GM18502 (cell line): ENCODE measurements around the gene OGFR.

Experiments used
- ATAC-seq: cut with Tn5 transposase; IDR thresholded peaks from one replicate; pipeline ENCODE4 v1.9.1; 2021; ENCODE audit warnings: mild to moderate bottlenecking; ENCODE audit not compliant: unreplicated experiment, poor library complexity

OGFR gene, protein sequence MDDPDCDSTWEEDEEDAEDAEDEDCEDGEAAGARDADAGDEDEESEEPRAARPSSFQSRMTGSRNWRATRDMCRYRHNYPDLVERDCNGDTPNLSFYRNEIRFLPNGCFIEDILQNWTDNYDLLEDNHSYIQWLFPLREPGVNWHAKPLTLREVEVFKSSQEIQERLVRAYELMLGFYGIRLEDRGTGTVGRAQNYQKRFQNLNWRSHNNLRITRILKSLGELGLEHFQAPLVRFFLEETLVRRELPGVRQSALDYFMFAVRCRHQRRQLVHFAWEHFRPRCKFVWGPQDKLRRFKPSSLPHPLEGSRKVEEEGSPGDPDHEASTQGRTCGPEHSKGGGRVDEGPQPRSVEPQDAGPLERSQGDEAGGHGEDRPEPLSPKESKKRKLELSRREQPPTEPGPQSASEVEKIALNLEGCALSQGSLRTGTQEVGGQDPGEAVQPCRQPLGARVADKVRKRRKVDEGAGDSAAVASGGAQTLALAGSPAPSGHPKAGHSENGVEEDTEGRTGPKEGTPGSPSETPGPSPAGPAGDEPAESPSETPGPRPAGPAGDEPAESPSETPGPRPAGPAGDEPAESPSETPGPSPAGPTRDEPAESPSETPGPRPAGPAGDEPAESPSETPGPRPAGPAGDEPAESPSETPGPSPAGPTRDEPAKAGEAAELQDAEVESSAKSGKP

DNA sequence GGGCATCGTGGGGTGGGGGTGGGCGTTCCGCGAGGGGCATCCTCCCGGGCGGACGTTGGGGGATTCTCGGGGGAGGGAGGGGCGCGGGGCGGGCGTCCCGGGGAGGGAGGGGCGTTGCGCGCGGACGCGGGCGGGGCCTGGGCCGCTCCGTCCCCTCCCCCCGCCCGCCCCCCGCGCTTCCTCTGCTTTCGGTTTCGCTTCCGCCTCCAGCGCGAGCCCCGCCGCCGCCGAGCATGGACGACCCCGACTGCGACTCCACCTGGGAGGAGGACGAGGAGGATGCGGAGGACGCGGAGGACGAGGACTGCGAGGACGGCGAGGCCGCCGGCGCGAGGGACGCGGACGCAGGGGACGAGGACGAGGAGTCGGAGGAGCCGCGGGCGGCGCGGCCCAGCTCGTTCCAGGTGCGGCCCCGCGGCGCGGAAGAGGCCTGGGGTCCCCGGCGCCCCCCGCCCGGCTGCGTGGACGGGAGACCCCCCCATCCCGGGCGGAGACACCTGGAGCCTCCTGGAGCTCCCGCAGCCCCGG, at the start of gene OGFR:
Gene OGFR, plus strand, starts transcription at position 209 of the 528 bp plus-strand sequence. Its CDS starts 25 bp downstream, at position 234.
- no peak for ATAC-seq

DNA sequence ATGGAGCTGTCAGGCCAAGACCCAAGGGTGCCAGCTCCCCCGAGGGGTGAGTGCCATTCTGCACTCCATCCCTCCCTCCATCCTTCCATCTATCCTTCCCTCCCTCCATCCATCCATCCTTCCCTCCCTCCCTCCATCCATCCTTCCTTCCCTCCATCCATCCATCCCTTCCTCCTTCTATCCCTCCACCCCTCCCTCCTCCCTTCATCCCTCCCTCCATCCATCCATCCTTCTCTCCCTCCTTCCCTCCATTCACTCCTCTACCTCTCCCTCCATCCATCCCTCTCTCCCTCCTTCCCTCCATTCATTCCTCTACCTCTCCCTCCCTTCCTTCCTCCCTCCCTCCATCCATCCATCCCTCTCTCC, 49.7 kb upstream of the OGFR start:
- no peak for ATAC-seq

DNA sequence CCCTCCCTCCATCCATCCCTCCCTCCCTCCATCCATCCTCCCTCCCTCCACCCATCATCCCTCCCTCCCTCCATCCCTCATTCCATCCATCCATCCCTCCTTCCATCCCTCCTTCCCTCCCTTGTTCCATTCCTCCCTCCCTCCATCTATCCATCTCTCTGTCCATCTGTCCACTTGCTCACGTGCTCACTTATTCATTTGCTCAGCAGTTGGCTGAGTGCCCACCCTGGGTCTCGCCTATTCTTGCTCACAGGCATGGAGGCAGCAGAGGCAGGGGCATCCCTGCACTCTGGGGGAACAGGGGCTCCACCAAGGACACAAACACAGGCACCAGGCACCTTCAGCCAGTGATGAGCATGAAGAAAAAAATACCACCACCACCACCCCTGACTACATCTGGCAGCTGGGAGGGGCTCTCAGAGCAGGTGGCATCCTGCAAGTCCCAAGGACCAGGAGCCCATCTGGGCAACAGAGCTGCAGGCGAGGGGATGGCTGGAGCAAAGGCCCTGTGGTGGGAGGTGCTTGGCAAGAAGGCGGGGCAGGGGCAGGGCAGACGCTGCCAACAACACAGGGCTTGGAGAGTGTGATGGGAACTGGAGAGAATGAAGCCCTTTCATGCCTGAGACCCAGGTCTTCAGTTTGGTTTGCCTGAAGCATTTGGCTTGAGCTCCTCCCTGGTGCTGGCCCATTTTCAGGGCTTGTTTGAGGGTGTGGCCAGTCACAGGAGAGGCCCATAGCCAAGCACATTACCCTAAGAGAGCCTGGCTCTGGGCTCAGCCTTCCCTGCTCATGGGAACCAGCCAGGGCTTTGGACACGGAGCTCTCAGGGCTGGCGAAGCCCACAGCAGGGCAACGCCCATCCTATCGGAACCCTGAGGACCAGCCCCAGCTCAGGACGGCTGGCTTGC, 48.6 kb upstream of the OGFR start:
- no peak for ATAC-seq

DNA sequence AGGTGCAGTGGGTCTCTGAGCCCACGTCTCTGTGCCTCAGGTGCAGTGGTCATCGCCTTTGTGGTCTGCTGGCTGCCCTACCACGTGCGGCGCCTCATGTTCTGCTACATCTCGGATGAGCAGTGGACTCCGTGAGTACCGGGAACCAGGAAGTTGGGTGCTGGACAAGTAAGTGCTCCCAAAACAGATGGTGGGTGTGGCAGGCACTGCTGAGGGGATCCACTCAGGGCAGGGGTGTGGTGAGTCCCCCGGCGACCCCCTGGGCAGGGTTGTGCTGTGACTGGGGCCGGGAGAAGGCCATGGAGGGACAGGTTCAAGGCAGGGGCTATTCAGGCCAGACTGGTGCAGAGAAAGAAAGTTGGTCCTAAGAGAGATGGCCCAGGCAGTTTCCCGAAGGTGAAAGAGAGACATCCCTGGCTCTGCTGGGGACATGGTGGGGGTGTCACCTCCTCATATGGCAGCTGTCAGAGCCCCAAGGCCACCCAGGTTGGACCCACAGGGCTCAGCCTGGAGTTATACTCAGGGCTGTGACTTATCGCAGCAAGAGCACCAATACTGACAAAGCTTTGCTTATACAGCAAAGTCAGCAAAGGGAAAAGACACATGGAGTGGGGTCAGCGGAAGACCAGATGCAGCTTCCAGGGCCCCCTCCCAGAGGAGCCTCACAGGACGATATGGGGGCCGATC, 46.3 kb upstream of the OGFR start:
- ATAC-seq, result no peak

DNA sequence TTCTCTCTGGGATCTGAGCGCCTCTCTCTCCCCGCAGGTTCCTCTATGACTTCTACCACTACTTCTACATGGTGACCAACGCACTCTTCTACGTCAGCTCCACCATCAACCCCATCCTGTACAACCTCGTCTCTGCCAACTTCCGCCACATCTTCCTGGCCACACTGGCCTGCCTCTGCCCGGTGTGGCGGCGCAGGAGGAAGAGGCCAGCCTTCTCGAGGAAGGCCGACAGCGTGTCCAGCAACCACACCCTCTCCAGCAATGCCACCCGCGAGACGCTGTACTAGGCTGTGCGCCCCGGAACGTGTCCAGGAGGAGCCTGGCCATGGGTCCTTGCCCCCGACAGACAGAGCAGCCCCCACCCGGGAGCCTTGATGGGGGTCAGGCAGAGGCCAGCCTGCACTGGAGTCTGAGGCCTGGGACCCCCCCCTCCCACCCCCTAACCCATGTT, 44.6 kb upstream of the OGFR start:
- no peak for ATAC-seq

DNA sequence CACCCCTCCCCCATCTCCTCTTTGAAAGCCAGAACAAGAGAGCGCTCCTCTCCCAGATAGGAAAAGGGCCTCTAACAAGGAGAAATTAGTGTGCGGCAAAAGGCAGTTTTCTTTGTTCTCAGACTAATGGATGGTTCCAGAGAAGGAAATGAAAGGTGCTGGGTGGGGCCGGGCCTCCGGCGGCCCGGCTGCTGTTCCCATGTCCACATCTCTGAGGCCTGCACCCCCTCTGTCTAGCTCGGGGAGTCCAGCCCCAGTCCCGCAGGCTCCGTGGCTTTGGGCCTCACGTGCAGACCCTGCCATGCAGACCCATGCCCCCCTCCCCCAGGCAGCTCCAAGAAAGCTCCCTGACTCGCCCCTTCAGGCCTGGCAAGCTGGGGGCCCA, 44.2 kb upstream of the OGFR start:
- no peak for ATAC-seq

DNA sequence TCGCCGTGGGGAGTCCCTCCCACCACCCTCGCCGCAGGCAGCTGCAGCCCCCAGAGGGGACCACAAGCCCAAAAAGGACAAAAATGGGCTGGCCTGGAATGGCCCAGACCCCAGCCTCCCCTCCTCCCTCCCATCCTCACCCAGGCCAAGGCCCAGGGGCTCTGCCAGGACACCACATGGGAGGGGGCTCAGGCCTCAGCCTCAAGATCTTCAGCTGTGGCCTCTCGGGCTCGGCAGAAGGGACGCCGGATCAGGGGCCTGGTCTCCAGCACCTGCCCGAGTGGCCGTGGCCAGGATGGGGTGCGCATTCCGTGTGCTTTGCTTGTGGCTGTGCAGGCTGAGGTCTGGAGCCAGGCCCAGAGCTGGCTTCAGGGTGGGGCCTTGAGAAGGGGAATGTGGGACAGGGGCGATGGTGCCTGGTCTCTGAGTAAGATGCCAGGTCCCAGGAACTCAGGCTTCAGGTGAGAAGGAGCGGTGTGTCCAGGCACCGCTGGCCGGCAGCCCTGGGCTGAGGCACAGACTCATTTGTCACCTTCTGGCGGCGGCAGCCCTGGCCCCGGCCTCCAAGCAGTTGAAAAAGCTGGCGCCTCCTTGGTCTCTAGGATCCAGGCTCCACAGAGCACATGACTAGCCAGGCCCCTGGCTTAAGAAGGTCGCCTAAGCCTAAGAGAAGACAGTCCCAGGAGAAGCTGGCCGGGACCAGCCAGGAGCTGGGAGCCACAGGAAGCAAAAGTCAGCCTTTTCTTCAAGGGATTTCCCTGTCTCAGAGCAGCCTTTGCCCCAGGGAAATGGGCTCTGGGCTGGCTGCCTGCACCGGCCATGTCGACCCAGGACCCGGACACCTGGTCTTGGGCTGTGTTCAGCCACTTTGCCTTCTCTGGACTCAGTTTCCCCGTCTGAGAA, 43.5 kb upstream of the OGFR start:
- no peak for ATAC-seq

DNA sequence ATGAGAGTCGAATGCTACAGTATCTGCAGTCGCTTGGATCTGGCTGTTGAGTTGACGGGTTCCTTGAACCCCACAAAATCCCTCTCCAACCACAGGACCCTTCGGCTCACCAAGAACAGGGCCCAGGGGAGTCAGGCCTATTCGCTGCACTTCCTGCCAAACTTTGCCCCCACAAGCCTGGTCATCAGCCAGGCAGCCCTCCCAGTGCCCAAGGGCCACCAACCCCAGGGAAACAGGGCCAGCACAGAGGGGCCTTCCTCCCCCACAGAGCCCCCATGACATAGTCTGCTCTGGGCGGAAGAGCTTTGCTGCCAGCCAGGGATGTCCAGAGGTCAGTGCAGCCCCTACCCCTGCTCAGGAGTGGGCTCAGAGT, 42.9 kb upstream of the OGFR start:
- ATAC-seq, result no peak

DNA sequence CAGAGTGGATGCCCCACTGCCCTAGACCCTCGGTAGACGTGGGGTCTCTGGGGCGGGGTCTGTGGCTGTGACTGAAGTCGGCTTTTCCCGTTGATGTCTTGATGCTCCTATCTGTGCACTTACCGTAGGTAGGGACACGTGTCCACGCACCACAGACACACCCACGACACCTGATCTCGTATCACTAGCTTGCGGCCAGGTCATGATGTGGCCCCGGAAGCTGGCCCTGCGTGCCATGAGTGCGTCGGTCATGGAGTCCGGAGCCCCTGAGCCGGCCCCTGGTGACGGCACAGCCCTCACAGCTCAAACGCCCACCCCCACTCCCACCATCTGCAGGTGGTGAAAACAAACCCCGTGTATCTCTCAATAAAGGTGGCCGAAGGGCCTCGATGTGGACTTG, 42.3 kb upstream of the OGFR start:
- ATAC-seq, result no peak

DNA sequence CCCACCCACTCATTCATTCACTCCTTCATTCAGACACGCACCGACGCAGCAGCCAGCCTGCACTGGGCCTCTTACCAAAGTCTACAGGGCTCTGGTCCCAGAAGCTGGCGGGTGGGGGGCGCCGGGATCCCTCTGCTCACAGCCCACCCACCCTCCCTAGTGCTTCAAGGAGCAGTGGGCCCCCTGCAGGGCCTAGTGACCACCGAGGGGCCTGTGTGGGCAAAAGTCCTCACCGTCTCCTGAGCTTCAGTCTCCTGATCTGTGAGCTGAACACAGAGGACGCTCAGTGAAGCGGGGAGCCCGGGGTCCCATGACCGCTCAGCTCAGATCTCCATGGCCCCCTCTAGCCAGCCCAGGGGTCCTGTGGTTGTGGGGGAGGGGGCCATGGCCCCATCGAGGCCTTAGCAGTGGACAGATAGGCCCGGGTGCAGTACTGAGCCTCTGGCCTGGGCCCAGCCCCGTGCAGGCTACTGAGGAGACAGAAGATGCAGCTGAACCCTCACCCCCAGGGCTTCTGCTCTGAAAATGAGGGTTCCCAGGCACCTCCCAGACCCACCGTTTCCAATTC, 41.8 kb upstream of the OGFR start:
- ATAC-seq, result no peak

DNA sequence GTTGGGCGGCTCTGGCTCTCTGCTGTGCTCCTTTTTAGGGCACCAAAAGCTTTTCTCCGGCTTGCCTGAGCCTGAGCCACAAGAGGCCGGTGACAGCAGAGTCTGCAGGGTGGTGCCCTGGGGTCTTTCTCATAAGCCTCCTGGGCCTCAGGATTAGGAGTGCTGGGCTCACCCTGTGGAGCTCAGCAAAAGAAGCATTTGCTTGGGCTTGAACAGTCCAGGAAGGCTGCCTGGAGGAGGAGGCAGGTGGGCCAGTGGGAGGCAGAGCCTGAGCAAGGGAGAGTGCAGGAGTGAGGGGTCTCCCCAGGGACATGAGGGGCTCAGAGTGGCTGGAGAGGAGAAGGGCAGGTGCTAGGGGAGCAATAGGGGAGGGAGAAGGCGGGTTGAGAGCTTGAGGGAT, 41.2 kb upstream of the OGFR start:
- ATAC-seq, result no peak

DNA sequence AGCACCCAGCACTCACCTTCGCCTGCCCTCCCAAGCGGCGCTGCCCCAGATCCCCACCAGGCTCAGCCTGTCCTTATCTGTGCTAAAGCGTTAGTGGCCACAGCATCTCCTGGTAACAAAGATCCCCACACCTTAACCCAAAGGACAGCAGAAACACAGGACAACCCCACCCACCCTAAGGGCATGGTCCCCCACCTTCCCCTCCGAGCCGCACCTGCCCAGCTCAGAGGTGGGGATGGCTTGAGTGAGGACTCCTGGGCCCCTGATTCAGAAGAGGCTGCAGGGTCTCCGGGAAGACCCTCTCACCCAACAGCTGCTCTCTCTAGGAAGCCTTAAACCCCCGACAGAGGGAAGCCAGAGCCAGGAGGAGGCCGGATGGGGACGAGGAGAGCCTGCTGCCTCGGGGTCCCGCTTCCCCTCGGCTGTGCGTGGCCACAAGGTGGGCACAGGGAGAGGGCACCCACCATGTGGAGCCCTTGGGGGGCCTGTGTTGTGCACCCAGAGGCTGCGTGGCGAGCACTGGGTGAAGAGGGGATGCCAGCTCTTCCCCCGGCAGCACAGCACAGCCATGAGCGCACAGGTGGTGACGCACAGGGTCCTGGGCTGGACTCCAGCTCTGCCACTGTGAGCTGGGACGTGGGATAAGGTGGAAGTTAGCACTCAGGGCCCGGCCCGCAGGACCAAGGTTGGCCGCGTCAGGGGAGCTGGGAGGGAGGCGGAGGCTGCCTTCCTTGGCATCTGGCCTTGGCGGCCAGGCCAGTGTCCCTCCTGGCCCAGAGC, 40.3 kb upstream of the OGFR start:
- ATAC-seq, result no peak

DNA sequence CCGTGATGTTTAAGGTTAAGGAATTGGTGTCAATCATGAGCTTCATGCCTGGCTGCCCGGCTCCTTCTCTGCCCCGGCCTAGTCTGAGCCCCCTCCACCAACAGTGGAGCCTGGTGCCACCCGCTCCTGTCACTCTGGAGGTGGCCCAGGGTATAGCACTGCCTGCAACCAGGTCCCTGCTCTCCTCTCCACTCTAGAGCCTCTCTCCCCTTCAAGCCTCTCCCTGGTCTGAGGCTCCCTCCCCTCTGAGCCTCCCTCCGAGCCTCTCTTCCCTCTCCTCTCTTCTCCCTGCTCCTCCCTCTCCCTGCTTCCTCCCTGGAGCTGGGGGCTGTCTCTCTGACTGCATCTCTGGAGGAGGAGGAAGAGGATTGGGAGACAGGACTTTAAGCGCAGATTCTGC, 39.6 kb upstream of the OGFR start:
- no peak for ATAC-seq

DNA sequence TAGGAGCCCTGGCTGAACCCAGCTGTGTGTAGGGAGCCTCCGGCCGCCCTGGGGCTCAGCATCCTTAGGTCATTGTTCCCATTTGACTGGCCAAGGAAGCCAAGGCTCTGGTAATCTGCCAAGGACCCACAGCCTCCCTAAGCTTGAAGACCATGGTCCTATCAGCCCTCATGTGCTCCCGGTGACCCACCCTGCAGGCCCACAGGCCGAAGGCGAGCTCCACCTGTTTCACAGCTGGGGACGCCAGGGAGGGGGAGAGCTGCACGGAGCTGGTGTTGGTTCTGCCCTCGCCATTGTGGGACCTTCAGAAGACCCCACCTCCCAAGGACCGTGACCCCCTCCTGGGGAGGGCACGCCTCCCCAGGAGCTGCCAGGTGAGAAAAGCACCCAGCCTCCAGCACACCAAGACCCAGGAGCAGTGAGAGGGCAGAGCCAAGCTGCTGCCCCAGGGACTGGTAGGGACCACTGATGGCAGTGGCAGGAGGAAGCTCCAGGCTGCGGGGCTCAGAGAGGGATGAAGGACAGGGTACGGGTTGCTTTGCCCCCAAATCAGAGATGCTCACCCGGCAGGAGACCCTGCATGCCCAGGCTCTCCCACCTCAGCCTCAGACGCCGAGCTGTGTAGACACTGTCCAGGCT, 39.1 kb upstream of the OGFR start:
- no peak for ATAC-seq

DNA sequence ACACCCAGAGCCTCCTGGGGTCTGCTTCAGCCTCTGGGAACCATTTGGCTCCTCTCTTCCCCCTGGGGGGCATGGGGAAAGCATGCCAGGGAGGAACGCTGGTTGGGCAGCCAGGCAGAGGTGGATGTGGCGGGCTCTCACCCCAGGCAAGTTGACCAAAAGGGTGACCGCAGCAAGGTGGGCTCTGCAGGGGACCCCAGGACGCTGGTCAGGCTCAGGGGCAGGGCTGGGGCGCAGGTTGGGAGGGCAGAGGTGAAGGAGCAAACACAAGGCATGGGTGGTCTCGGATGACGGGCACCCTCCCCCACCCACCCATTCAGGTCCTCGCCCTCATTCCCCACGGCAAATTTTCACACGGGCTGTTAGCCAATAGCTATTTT, 38.6 kb upstream of the OGFR start:
- ATAC-seq, result no peak

DNA sequence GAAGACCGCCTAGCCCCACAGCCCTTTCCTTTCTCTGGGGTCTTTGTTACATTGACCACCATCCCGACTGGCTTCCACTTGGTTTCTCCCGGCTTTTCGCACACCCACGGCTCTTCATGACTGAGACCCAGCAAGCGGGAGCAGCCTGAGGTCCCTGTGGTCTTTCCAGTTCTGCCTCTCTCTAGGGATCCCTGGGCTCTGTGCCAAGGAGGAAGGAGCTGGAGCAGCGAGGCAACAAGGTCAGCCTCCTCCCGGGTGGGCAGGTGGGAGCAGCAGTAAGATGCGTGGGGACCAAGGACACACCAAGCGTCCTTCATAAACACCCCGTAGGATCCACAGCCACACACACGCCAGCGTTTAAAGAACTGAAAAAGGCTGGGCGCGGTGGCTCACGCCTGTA, 37.9 kb upstream of the OGFR start:
- ATAC-seq, result no peak

DNA sequence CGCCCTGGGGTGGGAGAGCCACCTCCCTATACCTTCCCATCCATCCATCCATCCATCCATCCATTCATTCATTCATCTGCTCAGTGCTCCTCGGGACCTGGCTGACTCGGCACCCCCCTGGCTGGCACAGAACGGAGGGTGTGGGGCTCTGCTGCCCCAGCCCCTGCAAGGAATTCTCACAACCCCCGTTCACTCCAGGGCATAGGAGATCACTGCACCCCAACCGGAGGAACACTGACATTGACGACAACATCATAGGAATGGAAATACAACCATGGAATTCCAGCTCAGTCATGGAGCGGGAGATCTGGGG, 36.4 kb upstream of the OGFR start:
- no peak for ATAC-seq
